Liver (tissue), 2 donors: ENCODE measurements around the gene FGF19.

Experiments used
- CTCF ChIP-seq: fragments of 150-350 bp; IDR thresholded peaks from 2 replicates; pipeline ENCODE4 v1.5.1; 2017; ENCODE audit warnings: improper control_type of control experiment, low read depth, low read length; ENCODE audit not compliant: missing input control
- MAX ChIP-seq: IDR thresholded peaks from 2 replicates; pipeline ENCODE4 v1.6.1; 2016; ENCODE audit warnings: antibody characterized with exemption
- YY1 ChIP-seq: IDR thresholded peaks from 2 replicates; pipeline ENCODE4 v1.6.1; 2016; ENCODE audit warnings: antibody characterized with exemption, mild to moderate bottlenecking
- donor health status: healthy.

GRCh38 chr11:69707176-69707575 lies 3.4 kb upstream of the FGF19 start:
- TF ChIP-seq MAX (no peak), CTCF (no peak), YY1 (no peak)
